Measurements from ENCODE around the gene VRK3. TPM values are rescaled to one million over a fixed set of nuclear protein-coding genes. Genes with fewer than 3 reads are reported as not detected.

Gene VRK3
- total RNA-seq, 1 donor from 2014 or later: 8.9 TPM

- Histone ChIP-seq H3K27ac (ENCODE audit: low read depth, low read length) (no peak overlapping the region), H3K9me3 (ENCODE audit: control insufficient read depth in 3 of 3, low read length in 3 of 3) (peaks cover 10 to 13% (median 11%) of the 10 kb centered on the region in 3 donors), H3K27me3 (ENCODE audit: control insufficient read depth in 3 of 3, insufficient read depth in 3 of 3, low read length in 3 of 3) (no peaks in the 10 kb centered on the region), H3K4me1 (ENCODE audit: control insufficient read depth in 3 of 3, insufficient read depth in 3 of 3, low read length in 3 of 3) (no peaks in the 10 kb centered on the region), H3K9ac (ENCODE audit: low read depth in 1 of 3, low read length in 3 of 3) (no peak overlapping the region), H3K36me3 (ENCODE audit: control insufficient read depth in 3 of 3, insufficient read depth in 3 of 3, low read length in 3 of 3) (peaks cover 62 to 84% (median 72%) of the 10 kb centered on the region in 3 donors), H3K4me3 (ENCODE audit: low read length in 3 of 3) (no peak overlapping the region)
Observed at GRCh38 chr19:50039968-50040367, 14.8 kb upstream of the VRK3 start.

- Histone ChIP-seq H3K27me3 (ENCODE audit: control insufficient read depth in 3 of 3, insufficient read depth in 3 of 3, low read length in 3 of 3) (no peaks in the 10 kb centered on the region), H3K27ac (ENCODE audit: low read depth, low read length) (no peak overlapping the region), H3K4me1 (ENCODE audit: control insufficient read depth in 3 of 3, insufficient read depth in 3 of 3, low read length in 3 of 3) (no peaks in the 10 kb centered on the region), H3K36me3 (ENCODE audit: control insufficient read depth in 3 of 3, insufficient read depth in 3 of 3, low read length in 3 of 3) (peaks cover 59 to 82% (median 70%) of the 10 kb centered on the region in 3 donors), H3K9ac (ENCODE audit: low read depth in 1 of 3, low read length in 3 of 3) (no peak overlapping the region), H3K9me3 (ENCODE audit: control insufficient read depth in 3 of 3, low read length in 3 of 3) (peaks cover 0 to 3% (median 1%) of the 10 kb centered on the region in 3 donors), H3K4me3 (ENCODE audit: low read length in 3 of 3) (no peak overlapping the region)
Observed at GRCh38 chr19:50036908-50037307, 11.7 kb upstream of the VRK3 start.

GRCh38 chr19:50030937-50031336, 5.8 kb upstream of the VRK3 start:
- H3K4me1 ChIP-seq (ENCODE audit: control insufficient read depth in 3 of 3, insufficient read depth in 3 of 3, low read length in 3 of 3): peaks cover 7 to 9% (median 8%) of the 10 kb centered on the region in 3 donors
- H3K9ac ChIP-seq (ENCODE audit: low read depth in 1 of 3, low read length in 3 of 3): no peak overlapping the region
- no peak overlapping the region for H3K4me3 ChIP-seq (ENCODE audit: low read length in 3 of 3)
- H3K27me3 ChIP-seq (ENCODE audit: control insufficient read depth in 3 of 3, insufficient read depth in 3 of 3, low read length in 3 of 3): no peaks in the 10 kb centered on the region
- H3K27ac ChIP-seq (ENCODE audit: low read depth, low read length): no peak overlapping the region
- H3K36me3 ChIP-seq (ENCODE audit: control insufficient read depth in 3 of 3, insufficient read depth in 3 of 3, low read length in 3 of 3): peaks cover 35 to 48% (median 41%) of the 10 kb centered on the region in 3 donors
- no peaks in the 10 kb centered on the region for H3K9me3 ChIP-seq (ENCODE audit: control insufficient read depth in 3 of 3, low read length in 3 of 3)

GRCh38 chr19:50030225-50030624, 5.1 kb upstream of the VRK3 start:
- Histone ChIP-seq H3K36me3 (ENCODE audit: control insufficient read depth in 3 of 3, insufficient read depth in 3 of 3, low read length in 3 of 3) (peaks cover 35 to 42% (median 40%) of the 10 kb centered on the region in 3 donors), H3K9me3 (ENCODE audit: control insufficient read depth in 3 of 3, low read length in 3 of 3) (no peaks in the 10 kb centered on the region), H3K4me3 (ENCODE audit: low read length in 3 of 3) (no peak overlapping the region), H3K27me3 (ENCODE audit: control insufficient read depth in 3 of 3, insufficient read depth in 3 of 3, low read length in 3 of 3) (no peaks in the 10 kb centered on the region), H3K27ac (ENCODE audit: low read depth, low read length) (no peak overlapping the region), H3K9ac (ENCODE audit: low read depth in 1 of 3, low read length in 3 of 3) (no peak overlapping the region), H3K4me1 (ENCODE audit: control insufficient read depth in 3 of 3, insufficient read depth in 3 of 3, low read length in 3 of 3) (peaks cover 8 to 11% (median 9%) of the 10 kb centered on the region in 3 donors)

- Histone ChIP-seq H3K4me3 (ENCODE audit: low read length in 3 of 3) (peak overlapping the region; percentile 90 to 98 (median 96)), H3K27me3 (ENCODE audit: control insufficient read depth in 3 of 3, insufficient read depth in 3 of 3, low read length in 3 of 3) (no peaks in the 10 kb centered on the region), H3K4me1 (ENCODE audit: control insufficient read depth in 3 of 3, insufficient read depth in 3 of 3, low read length in 3 of 3) (peaks cover 23 to 26% (median 24%) of the 10 kb centered on the region in 3 donors), H3K36me3 (ENCODE audit: control insufficient read depth in 3 of 3, insufficient read depth in 3 of 3, low read length in 3 of 3) (peaks cover 8 to 13% (median 10%) of the 10 kb centered on the region in 3 donors), H3K9ac (ENCODE audit: low read depth in 1 of 3, low read length in 3 of 3) (peak overlapping the region in 1 of 3 donors; percentile 88), H3K27ac (ENCODE audit: low read depth, low read length) (no peak overlapping the region), H3K9me3 (ENCODE audit: control insufficient read depth in 3 of 3, low read length in 3 of 3) (no peaks in the 10 kb centered on the region)
Observed at GRCh38 chr19:50026550-50026906, 1.4 kb upstream of the VRK3 start.

- Histone ChIP-seq H3K27ac (ENCODE audit: low read depth, low read length) (peak within 1 kb of the TSS; percentile 93), H3K36me3 (ENCODE audit: control insufficient read depth in 3 of 3, insufficient read depth in 3 of 3, low read length in 3 of 3) (peaks cover 5 to 8% (median 7%) of the 10 kb centered on the region in 3 donors), H3K4me1 (ENCODE audit: control insufficient read depth in 3 of 3, insufficient read depth in 3 of 3, low read length in 3 of 3) (peaks cover 23 to 26% (median 24%) of the 10 kb centered on the region in 3 donors), H3K9me3 (ENCODE audit: control insufficient read depth in 3 of 3, low read length in 3 of 3) (no peaks in the 10 kb centered on the region), H3K27me3 (ENCODE audit: control insufficient read depth in 3 of 3, insufficient read depth in 3 of 3, low read length in 3 of 3) (no peaks in the 10 kb centered on the region), H3K4me3 (ENCODE audit: low read length in 3 of 3) (peak within 1 kb of the TSS; percentile 96 to 99 (median 98)), H3K9ac (ENCODE audit: low read depth in 1 of 3, low read length in 3 of 3) (peak within 1 kb of the TSS; percentile 98 to 99 (median 98))
Observed at GRCh38 chr19:50025794-50026549, 800 bp upstream of the VRK3 start, which contains the start of gene ZNF473. Gene ZNF473 (plus strand): TSS chr19:50026005. CDS start chr19:50031083, 5,078 bp downstream.

GRCh38 chr19:50024719-50025021, 502 bp downstream of the VRK3 start:
- peaks cover 6 to 14% (median 9%) of the 10 kb centered on the region in 3 donors for H3K36me3 ChIP-seq (ENCODE audit: control insufficient read depth in 3 of 3, insufficient read depth in 3 of 3, low read length in 3 of 3)
- peak overlapping the region; percentile 93 for H3K27ac ChIP-seq (ENCODE audit: low read depth, low read length)
- H3K4me3 ChIP-seq (ENCODE audit: low read length in 3 of 3): peak overlapping the region; percentile 96 to 99 (median 98)
- peak overlapping the region; percentile 98 to 99 (median 98) for H3K9ac ChIP-seq (ENCODE audit: low read depth in 1 of 3, low read length in 3 of 3)
- no peaks in the 10 kb centered on the region for H3K9me3 ChIP-seq (ENCODE audit: control insufficient read depth in 3 of 3, low read length in 3 of 3)
- peaks cover 23 to 26% (median 24%) of the 10 kb centered on the region in 3 donors for H3K4me1 ChIP-seq (ENCODE audit: control insufficient read depth in 3 of 3, insufficient read depth in 3 of 3, low read length in 3 of 3)
- no peaks in the 10 kb centered on the region for H3K27me3 ChIP-seq (ENCODE audit: control insufficient read depth in 3 of 3, insufficient read depth in 3 of 3, low read length in 3 of 3)

- Histone ChIP-seq H3K36me3 (ENCODE audit: control insufficient read depth in 3 of 3, insufficient read depth in 3 of 3, low read length in 3 of 3) (peaks cover 11 to 21% (median 14%) of the 10 kb centered on the region in 3 donors), H3K9ac (ENCODE audit: low read depth in 1 of 3, low read length in 3 of 3) (no peak overlapping the region), H3K9me3 (ENCODE audit: control insufficient read depth in 3 of 3, low read length in 3 of 3) (no peaks in the 10 kb centered on the region), H3K4me3 (ENCODE audit: low read length in 3 of 3) (no peak overlapping the region), H3K27me3 (ENCODE audit: control insufficient read depth in 3 of 3, insufficient read depth in 3 of 3, low read length in 3 of 3) (no peaks in the 10 kb centered on the region), H3K4me1 (ENCODE audit: control insufficient read depth in 3 of 3, insufficient read depth in 3 of 3, low read length in 3 of 3) (peaks cover 23 to 26% (median 24%) of the 10 kb centered on the region in 3 donors), H3K27ac (ENCODE audit: low read depth, low read length) (no peak overlapping the region)
Observed at GRCh38 chr19:50022823-50023222, 2.3 kb downstream of the VRK3 start.

GRCh38 chr19:50020481-50020880, 4.7 kb downstream of the VRK3 start:
- Histone ChIP-seq H3K9me3 (ENCODE audit: control insufficient read depth in 3 of 3, low read length in 3 of 3) (no peaks in the 10 kb centered on the region), H3K27ac (ENCODE audit: low read depth, low read length) (no peak overlapping the region), H3K27me3 (ENCODE audit: control insufficient read depth in 3 of 3, insufficient read depth in 3 of 3, low read length in 3 of 3) (no peaks in the 10 kb centered on the region), H3K4me1 (ENCODE audit: control insufficient read depth in 3 of 3, insufficient read depth in 3 of 3, low read length in 3 of 3) (peaks cover 15% of the 10 kb centered on the region in 3 donors), H3K36me3 (ENCODE audit: control insufficient read depth in 3 of 3, insufficient read depth in 3 of 3, low read length in 3 of 3) (peaks cover 29 to 34% (median 31%) of the 10 kb centered on the region in 3 donors), H3K9ac (ENCODE audit: low read depth in 1 of 3, low read length in 3 of 3) (no peak overlapping the region), H3K4me3 (ENCODE audit: low read length in 3 of 3) (no peak overlapping the region)

GRCh38 chr19:50016225-50016807, 8.9 kb downstream of the VRK3 start:
- no peak overlapping the region for H3K4me3 ChIP-seq (ENCODE audit: low read length in 3 of 3)
- peaks cover 46 to 52% (median 48%) of the 10 kb centered on the region in 3 donors for H3K36me3 ChIP-seq (ENCODE audit: control insufficient read depth in 3 of 3, insufficient read depth in 3 of 3, low read length in 3 of 3)
- no peak overlapping the region for H3K27ac ChIP-seq (ENCODE audit: low read depth, low read length)
- H3K27me3 ChIP-seq (ENCODE audit: control insufficient read depth in 3 of 3, insufficient read depth in 3 of 3, low read length in 3 of 3): no peaks in the 10 kb centered on the region
- no peak overlapping the region for H3K9ac ChIP-seq (ENCODE audit: low read depth in 1 of 3, low read length in 3 of 3)
- no peaks in the 10 kb centered on the region for H3K4me1 ChIP-seq (ENCODE audit: control insufficient read depth in 3 of 3, insufficient read depth in 3 of 3, low read length in 3 of 3)
- H3K9me3 ChIP-seq (ENCODE audit: control insufficient read depth in 3 of 3, low read length in 3 of 3): no peaks in the 10 kb centered on the region
